ENCODE data around the gene GRM4.

GRCh38 chr6:33992191-33992590, 153.7 kb downstream of the GRM4 start:
- TF ChIP-seq CTCF (IDR thresholded peaks at IDR 0.05; ENCODE audit: insufficient read depth, low read length, poor library complexity, severe bottlenecking) (no peak), EZH2phosphoT487 (conservative IDR thresholded peaks at IDR 0.05; ENCODE audit: low read length) (no peak)

All from SU-DHL-6 (cell line).